Cortex of kidney (tissue), 1 donor: ENCODE measurements around the gene SIMC1.
"Not testable (repeated sequence)": the region's sequence is repeated elsewhere in the genome, so short reads cannot be mapped to it uniquely, and the experiment has no call there.

Experiments
- DNase-seq: peaks from one replicate; lab custom pipeline; 2025; lab: John Stamatoyannopoulos, UW

The SIMC1 gene

DNA sequence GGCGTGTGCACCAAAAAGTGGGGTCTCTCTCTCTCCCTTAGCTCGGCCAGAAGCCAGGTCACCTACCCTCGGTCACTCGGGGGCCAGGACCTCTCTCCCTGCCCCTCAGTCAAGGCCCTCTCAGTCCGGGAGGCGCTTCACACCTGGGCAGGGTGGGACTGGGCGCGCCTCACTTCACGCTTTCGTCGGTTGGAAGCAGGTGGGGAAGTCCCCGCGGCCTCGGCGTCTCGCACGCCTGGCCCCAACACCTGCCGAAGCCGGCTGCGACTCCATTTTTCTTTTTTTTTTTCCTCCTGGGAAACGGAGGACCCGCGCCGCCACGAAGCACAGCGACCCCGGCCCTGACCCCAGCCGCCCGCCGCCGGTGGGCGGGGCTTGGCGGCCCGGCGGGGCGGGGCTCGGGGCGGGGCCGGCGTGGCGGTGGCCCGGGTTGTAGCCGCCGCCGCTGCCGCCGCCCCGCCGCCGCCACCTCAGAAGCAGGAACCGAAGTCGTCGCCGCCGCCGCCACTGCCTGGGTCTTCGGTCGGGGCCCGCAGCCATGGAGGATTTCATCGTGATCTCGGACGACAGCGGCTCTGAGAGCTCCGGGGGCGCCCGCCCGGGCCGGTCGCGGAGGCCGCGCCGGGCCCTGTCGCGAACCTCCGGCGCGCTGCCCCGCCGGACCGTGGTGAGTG lies at the start of gene SIMC1:
Gene SIMC1, plus strand, starts transcription at position 454 of the 674 bp plus-strand sequence. Its CDS starts 85 bp downstream, at position 539.
- DNase-seq: not testable (repeated sequence)

DNA sequence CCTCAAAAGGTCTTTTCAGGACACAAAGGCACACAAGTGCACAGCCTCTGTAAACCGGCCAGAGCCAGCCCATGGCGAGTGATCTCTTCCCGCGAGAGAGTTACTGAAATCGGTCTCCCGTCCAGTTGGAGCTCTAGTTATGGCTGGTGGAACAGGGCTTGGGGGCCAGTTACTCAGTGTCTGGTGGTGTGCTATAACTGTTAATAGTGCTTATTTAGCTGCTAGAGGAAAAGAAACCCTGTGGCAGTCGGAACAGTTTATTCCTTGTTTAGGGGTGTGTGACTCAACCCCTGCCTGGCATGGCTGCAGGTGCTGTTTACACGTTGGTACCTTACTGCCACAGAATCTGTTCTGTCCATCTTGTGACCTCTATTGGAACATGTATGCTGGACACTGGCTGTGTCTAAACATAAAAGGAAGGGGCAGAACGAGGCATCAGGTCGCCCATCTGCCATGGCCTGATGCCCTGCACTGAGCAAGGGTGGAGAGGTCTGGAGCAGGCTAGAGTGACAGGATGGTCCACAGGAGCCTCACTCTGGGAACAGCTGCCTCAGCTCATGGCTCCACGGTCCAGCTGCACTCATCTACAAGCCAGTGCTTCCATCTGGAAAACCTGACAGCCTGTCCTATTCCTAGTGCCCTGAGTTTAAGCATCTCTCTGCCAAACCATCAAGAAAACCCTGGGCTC lies 49.6 kb upstream of the SIMC1 start:
- DNase-seq: no peak

DNA sequence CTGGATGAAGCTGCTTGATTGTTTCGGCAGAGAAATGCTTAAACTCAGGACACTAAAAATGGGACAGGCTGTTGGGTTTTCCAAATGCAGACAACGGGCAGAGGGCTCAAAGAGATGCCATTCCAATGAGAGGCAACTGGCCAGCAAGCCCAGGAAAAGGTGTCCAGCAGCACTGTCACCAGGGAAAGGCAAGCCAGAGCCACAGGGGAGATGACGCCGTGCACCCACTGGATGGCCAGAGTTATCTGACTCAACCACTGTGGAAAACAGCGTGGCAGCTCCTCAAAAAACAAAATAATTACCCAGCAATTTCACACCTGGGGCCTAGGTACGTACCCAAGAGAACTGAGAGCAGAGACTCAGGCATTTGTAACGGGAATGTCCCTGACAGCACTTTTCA lies 48.4 kb upstream of the SIMC1 start:
- no peak for DNase-seq

DNA sequence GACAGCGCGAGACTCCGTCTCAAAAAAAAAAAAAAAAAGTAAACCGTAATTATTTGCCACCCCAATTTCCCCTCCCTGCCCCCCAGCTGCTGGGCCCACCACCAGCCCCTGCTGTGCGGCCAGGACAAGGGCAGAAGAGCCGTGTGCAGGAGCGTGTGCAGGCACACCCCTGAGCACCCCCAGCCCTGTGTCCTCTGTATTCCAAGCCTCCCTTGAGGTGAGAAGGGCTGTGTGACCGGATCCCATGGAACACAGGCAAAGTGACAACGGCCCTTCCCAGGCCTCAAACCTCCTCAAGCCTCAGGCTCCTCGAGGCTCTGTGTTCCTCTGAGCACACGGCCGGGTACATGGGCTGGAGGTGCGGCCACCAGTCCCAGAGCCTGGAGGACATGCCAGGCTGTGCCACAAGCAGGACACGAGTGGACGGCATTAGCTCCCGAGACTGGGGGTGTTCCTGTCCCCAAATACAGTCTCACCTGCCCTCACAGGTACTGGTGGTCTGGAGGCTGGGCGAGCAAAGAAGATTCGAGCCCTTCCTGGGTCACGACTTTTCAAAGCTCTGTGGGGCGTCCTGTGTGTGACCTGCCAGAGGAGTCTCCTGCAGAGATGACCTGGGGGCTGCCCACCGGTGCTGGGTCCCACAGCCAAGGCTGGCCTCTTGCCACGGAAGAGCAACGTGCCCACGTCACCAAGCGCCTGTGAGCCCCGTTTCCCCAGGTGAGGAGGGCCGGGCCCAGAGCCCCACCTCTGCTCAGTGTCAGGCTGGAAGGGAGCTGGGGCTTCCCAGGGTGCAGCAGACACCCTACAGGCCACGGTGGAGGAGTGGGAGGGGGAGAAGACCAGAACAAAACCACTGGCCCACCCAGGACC lies 47.1 kb upstream of the SIMC1 start:
- DNase-seq: no peak

DNA sequence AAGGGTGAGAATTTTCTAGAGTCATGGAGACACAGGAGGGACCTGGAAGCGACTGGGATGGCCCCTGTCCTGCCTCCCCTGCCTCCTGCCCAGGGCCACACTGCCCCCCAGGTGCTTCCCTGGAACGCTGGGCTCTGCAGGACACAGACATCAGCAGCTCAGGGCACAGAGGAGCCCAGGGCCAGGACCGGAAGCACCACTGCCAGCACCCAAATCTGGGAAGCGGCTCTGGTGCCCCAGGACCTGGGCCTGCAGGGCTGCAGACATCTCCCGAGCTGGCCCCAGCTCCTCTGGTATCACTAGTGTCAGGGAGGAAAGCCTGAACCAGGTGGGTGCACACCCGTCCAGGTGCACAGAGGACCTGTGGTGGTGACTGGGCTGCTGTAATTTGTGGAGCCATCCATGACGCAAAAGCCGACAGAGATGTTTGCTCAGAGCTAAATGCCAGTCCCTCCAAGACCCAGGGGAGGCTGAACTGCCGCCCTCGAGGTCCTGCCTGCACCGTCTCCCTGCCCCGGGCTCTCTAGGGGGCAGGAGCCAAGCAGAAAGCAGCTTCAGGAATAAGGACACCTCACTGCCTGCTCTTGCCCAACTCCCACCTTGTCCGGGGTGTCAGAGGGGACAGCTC lies 46.0 kb upstream of the SIMC1 start:
- DNase-seq: no peak

DNA sequence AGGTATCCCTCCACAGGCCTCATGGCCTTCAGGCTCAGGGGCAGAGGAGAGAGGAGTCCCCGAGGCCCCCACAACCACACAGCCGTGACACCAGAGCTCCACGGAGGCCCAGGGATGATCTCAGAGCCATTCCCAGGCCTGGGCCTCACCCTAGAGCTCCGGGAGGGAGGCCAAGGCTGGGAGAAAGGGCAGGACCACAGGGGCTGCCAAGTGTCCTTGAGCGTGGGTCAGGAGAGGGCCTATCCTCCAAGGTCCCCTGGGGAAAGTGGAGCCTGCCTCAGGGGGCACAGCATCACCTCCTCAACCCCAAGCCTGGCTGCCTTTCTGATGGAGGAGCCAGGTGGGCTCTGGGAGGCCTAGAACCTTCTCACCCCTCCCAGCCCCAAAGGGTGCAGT lies 45.5 kb upstream of the SIMC1 start:
- not testable (repeated sequence) for DNase-seq

DNA sequence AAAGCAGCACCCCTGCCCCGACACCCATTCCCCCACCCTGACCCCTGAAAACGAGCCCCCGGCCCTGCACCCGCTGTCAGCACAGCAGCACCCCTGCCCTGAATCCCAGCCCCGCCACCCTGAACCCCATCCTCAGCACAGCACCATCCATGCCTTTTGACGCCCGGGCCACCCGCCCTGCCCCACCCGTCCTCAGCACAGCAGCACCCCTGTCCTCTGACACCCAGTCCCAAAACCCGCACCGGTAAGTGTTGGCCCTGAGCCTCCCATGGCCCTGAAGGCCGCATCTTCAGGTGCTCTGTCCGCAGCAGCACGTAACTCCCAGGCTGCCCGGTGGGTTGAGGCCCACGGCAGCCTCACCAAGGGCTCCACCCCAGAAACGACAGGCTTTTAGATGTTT lies 44.6 kb upstream of the SIMC1 start:
- not testable (repeated sequence) for DNase-seq

DNA sequence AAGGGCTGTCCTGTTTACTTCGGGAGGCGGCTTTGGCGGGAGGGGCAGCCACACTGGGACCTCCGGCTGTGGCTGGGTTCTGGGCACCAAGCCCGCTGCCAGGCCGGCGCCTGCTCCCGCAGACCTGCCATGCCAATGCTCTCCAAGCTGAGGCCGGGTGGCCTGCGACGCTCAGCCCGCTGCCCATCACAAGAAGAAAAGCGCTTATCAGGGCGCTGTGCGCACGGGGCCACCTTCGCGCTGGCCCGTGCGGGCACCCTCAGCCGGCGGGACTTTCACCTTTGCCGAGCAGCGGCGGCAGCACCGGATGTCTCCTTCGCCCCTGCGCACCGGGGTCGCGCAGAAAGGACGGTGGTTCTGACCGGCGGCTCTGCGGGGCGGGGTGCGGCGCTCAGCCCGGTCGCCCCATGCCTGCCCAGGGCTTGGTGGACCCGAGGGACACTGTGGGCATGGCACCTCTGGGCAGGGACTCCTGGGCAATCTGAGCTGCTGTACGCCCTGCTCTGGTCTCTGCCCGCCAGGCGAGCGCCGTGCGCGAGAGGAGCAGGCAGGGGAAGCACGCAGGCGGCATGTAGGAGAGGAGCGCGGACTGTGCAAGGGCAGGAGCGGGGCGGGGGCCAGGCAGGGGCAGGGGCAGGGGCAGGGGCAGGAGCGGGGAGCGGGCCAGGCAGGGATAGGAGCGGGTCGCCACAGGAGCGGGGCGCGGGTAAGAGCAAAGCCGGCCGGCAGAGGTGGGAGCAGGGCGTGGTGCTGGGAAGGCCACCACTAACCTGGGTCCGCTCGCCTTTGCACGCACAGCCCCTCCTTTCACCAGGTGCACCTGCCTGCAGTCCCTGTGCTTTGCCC lies 43.8 kb upstream of the SIMC1 start:
- DNase-seq: not testable (repeated sequence)

DNA sequence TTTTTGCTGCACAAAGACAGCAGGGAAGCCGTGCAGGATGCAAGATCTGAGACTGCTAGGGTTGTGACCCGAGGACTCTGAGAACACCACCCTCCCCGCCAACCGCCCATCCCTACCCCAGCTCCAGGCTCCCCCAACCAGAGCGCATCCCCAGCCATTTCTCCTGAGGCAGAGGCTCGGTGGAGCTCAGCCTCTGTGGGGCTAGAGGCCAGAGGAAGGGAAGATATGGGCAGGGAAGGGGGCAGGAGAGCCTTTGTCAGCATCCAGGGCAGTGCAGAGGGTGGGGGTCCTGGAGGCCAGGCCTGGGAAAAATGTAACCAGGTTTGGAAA lies 43.2 kb upstream of the SIMC1 start:
- not testable (repeated sequence) for DNase-seq

DNA sequence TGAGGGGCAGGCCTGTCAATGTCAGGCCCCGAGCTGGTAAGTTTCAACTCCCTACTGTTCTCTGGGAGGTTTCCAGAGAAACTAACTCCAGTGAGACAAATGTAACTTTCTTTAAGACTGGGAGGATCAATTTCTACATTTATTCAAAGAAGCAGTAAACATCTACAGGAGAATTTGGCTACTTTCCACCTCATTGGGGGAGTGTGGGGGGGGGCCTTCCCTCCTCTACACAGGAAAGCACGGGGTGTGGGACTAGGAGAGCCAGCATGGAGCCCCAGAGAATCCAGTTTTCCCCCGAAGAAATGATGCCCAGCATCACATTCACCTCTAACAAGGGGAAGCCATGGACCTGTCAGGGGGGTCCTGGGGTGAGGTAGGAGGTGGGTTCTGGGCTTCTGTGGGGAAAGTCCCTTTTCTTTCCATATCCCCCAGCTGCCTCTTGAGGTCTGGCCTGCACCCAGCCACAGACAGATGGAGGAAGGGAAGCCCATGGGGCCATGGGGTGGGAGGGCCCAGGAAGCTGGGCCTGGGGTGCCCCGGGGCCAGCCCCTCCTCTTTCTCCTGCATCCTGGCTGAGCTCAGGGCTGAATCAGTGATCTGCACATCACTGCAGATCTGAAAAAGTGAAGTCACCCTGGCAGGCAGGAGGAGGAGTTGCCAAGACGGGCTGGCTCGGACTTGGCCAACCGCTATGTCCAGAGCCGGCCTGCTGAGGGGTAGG lies 42.6 kb upstream of the SIMC1 start:
- not testable (repeated sequence) for DNase-seq

DNA sequence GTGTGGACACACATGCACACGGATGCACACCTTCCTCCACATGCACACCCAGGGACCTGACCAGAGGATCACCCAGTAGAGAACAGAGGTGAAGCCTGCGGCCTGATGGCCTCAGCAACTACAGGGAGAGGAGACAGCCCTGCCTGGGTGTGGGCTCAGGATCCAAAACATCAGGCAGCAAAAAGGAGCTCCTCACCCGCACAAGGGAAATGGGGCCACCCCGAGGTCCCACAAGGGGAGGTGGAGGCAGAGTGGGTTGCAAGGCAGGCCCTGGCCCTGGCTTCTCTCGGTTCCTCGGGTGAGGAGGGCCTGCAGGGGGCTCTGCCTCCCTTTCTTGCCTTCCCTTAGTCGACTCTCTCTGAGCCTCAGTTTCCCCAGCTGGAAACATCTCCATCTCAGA lies 41.4 kb upstream of the SIMC1 start:
- DNase-seq: not testable (repeated sequence)

DNA sequence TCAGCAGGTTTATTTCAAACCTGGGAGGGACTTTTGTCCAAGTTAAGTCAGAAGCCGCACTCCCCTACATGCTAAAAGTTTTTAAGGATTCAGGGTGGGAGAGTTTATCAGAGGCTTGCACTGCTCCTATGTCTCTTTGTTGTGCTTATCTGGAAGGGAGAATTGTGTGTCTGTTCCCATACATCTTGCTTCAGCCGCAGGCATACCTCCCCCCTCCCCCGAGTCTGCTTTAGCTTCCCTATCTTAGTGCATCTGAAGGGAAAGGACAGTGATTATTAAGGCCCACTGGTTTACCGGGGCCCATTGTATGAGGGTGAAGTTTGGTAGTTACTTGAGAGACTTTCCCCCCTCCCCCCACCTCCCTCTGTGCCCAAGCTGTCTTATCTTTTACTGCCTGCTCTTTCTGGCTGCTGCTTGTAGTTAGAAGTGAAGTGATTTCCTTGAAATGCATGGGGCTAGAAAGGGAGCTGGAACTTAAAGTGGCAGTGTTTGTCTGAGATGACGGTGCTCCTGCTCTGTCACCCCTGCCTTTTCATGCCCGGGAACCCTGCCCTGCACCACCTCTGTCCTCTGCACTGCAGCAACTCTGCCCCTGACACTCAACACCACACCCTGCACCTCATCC lies 40.9 kb upstream of the SIMC1 start:
- not testable (repeated sequence) for DNase-seq

DNA sequence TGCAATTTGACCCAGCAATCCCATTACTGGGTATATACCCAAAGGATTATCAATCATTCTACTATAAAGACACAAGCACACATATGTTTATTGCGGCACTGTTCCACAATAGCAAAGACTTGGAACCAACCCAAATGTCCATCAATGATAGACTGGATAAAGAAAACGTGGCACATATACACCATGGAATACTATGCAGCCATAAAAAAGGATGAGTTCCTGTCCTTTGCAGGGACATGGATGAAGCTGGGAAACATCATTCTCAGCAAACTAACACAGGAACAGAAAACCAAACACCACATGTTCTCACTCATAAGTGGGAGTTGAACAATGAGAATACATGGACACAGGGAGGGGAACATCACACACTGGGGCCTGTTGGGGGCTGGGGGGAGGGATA lies 39.9 kb upstream of the SIMC1 start:
- not testable (repeated sequence) for DNase-seq

DNA sequence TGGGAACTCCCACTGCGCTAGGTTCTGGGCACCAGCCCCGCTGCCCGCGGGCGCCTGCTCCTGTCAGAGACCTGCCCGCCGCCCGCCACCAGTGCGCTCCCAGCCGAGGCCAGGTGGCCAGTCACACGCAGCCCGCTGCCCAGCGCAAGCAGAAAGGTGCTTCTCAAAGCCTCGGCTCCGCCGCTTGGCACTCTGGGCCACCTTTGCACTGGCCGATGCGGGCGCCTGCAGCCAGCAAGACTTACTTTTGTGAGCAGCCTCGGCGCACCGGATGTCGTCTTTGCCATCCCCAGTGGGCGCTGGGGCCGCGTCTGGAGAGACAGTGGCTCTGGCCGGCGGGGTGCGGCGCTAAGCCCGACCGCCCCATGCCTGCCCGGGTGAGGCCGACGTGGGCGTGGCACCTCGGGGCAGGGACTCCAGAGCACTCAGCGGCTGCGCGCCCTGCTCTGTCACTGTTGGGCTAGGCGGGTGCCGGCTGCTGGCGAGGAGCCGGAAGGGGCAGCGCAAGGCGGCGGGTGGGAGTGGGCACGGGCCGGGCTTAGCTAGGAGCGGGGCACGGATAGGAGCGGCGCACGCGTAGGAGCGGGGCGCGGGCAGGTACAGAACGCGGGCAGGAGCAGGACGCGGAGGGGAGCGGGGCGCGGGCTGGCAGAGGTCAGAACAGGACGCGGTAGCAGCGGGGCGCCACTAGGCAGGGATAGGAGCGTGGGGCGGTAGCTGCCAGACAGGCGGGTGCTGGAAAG lies 39.1 kb upstream of the SIMC1 start:
- DNase-seq: not testable (repeated sequence)

DNA sequence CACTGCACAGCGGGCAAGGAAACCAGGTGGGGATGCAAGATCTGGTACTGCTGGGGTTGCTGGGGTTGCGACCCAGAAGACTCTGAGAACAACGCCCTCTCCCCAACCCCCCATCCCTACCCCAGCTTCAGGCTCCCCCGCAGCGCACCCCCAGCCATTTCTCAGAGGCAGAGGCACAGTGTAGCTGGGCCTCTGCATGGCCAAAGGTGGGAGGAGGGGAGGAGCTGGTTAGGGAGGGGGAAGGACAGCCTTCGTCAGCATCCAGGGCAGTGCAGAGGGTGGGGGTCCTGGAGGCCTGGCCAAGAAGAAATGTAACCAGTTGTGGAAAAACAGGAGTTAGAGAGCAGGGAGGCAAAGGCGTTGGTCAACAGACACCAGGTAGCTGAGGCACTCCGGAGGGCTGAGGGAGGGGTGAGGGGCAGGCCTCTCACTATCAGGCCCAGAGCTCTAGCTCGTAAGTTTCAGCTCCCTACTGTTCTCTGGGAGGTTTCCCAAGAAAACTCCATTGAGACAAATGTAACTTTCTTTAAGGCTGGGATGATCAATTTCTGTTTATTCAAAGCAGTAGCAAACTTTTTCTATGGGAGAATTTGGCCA lies 38.3 kb upstream of the SIMC1 start:
- DNase-seq: not testable (repeated sequence)

DNA sequence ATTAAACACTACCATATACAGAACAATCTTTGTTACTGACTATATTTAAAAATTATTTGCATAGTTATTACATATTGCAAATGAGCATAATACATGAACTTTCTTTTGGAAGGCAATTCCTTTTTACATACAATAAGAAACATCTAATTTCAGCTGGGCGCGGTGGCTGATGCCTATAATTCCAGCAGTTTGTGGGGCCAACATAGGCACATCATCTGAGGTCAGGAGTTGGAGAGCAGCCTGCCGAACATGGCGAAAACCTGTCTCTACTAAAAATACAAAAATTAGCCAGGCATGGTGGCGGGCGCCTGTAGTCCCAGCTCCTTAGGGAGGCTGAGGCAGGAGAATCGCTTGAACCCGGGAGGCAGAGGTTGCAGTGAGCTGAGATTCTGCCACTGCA lies 36.4 kb upstream of the SIMC1 start:
- no peak for DNase-seq

DNA sequence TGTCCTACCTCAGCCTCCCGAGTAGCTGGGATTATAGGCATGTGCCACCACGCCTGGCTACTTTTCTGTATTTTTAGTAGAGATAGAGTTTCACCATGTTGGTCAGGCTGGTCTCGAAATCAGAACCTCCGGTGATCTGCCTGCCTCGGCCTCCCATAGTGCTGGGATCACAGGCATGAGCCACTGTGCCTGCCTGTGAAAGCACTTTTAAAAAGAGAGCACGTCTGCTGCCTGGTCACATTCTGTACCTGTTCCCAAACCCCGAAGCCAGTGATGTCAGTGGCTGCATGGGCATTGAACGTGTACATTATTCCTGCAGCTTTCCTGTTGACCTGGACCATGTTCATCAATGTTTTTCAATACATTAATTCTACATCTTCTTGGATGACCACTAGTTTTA lies 35.1 kb upstream of the SIMC1 start:
- no peak for DNase-seq

DNA sequence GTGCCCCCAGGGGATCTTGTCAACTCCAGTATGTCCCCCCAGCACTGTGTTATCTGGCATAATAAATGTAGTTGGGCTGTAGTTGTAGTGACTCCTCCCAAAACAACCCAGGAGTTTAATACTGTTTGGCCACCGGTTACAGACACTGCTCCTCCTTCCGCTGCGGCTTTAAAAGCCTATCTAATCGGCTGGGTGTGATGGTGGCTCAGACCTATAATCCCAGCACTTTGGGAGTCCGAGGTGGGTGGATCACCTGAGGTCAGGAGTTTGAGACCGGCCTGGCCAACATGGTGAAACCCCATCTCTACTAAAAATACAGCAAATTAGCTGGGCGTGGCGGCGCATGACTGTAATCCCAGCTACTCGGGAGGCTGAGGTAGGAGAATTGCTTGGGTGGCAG lies 34.7 kb upstream of the SIMC1 start:
- DNase-seq: not testable (repeated sequence)

DNA sequence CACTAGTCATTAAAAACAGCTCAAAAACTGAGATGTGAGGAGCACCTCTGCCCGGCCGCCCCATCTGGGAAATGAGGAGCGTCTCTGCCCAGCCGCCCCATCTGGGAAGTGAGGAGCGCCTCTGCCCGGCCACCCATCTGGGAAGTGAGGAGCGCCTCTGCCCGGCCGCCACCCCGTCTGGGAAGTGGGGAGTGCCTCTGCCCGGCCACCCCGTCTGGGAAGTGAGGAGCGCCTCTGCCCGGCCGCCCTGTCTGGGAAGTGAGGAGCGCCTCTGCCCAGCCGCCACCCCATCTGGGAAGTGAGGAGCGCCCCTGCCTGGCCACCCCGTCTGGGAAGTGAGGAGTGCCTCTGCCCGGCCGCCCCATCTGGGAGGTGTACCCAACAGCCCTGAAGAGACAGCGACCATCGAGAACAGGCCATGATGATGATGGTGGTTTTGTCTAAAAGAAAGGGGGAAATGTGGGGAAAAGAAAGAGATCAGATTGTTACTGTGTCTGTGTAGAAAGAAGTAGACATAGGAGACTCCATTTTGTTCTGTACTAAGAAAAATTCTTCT lies 23.7 kb upstream of the SIMC1 start:
- DNase-seq: not testable (repeated sequence)
